H1 (cell line): ENCODE results near the gene FAHD1. TPM values are rescaled to one million over a fixed set of nuclear protein-coding genes. Genes with fewer than 3 reads are reported as not detected.

Experiments used
- CTCF ChIA-PET: fragments of 300-600 bp; sonication (Branson Sonifier 250); formaldehyde crosslinking; loops from one replicate; lab custom pipeline; 2021; ENCODE audit not compliant: partially characterized antibody; lab: Charles Lee
- POLR2A ChIA-PET: fragments of 300-600 bp; sonication (Branson Sonifier 250); formaldehyde crosslinking; loops from one replicate; lab custom pipeline; 2021; ENCODE audit warnings: inconsistent platforms; ENCODE audit not compliant: partially characterized antibody; lab: Charles Lee
- DNase-seq, 2 experiments: peaks; one replicate each; pipeline versions ENCODE4 v3.0.0 to v3.0.0-alpha.2; 2010 to 2022; ENCODE audit warnings: low spot score in 2 of 2, low read depth in 1 of 2, mixed read lengths in 1 of 2
- FAIRE-seq: peaks from 2 replicates; lab custom pipeline; 2011; peaks lifted over from hg19 to GRCh38; lab: Jason Lieb, UNC
- H2AFZ ChIP-seq: 2 replicates; pipeline ENCODE4 v1.8.1; 2012; ENCODE audit warnings: low read length, inconsistent platforms
- H2AK5ac ChIP-seq: 2 replicates; pipeline ENCODE4 v1.6.1; 2013; ENCODE audit warnings: low read depth, low read length
- H2BK120ac ChIP-seq: replicated peaks from 2 replicates; pipeline ENCODE3; 2013; ENCODE audit warnings: low read depth, low read length, inconsistent platforms
- H2BK12ac ChIP-seq: 2 replicates; pipeline ENCODE4 v1.6.1; 2013; ENCODE audit warnings: low read depth, low read length
- H2BK15ac ChIP-seq: 2 replicates; pipeline ENCODE4 v1.6.1; 2013; ENCODE audit warnings: low read length
- H2BK20ac ChIP-seq: 2 replicates; pipeline ENCODE4 v1.6.1; 2013; ENCODE audit warnings: low read length
- H2BK5ac ChIP-seq: 2 replicates; pipeline ENCODE4 v1.6.1; 2013; ENCODE audit warnings: low read depth, low read length
- H3K14ac ChIP-seq: 2 replicates; pipeline ENCODE4 v1.6.1; 2013; ENCODE audit warnings: inconsistent platforms; ENCODE audit not compliant: insufficient read length
- H3K18ac ChIP-seq: 2 replicates; pipeline ENCODE4 v1.6.1; 2013; ENCODE audit warnings: low read length; ENCODE audit errors: extremely low read depth
- H3K23ac ChIP-seq: 2 replicates; pipeline ENCODE4 v1.6.1; 2013; ENCODE audit warnings: inconsistent platforms; ENCODE audit not compliant: insufficient read length
- H3K23me2 ChIP-seq: 2 replicates; pipeline ENCODE4 v1.6.1; 2013; ENCODE audit warnings: low read depth, low read length
- H3K27ac ChIP-seq: 2 replicates; pipeline ENCODE4 v1.6.1; 2011; ENCODE audit warnings: low read depth, low read length, inconsistent platforms
- H3K27me3 ChIP-seq, 4 experiments: replicated peaks in 1 of 4; 1 replicate in 1 of 4; 2 replicates in 3 of 4; pipeline versions ENCODE4 v1.6.1 to v1.8.1; 2011 to 2013; ENCODE audit warnings: low read length in 3 of 4, mild to moderate bottlenecking in 3 of 4, inconsistent platforms in 2 of 4, mixed read lengths in 2 of 4, moderate library complexity in 1 of 4; ENCODE audit not compliant: control insufficient read depth in 3 of 4, insufficient read depth in 3 of 4; ENCODE audit errors: extremely low read depth in 1 of 4
- H3K36me3 ChIP-seq, 4 experiments: 2 replicates each; pipeline versions ENCODE4 v1.6.1 to v1.8.1; 2011 to 2013; ENCODE audit warnings: mild to moderate bottlenecking in 4 of 4, low read length in 3 of 4, moderate library complexity in 2 of 4, control low read depth in 1 of 4, inconsistent platforms in 1 of 4; ENCODE audit not compliant: insufficient read depth in 4 of 4, control insufficient read depth in 2 of 4
- H3K4ac ChIP-seq: replicated peaks from 2 replicates; pipeline ENCODE3; 2013; ENCODE audit warnings: low read length, low read depth, mixed read lengths, inconsistent platforms; ENCODE audit not compliant: insufficient read length
- H3K4me1 ChIP-seq, 4 experiments: replicated peaks in 1 of 4; 1 replicate in 1 of 4; 2 replicates in 3 of 4; pipeline versions ENCODE4 v1.6.1 to v1.8.1; 2011 to 2013; ENCODE audit warnings: low read length in 3 of 4, inconsistent platforms in 2 of 4, mixed read lengths in 1 of 4; ENCODE audit not compliant: insufficient read depth in 4 of 4, control insufficient read depth in 3 of 4
- H3K4me2 ChIP-seq, 2 experiments: 2 replicates each; pipeline versions ENCODE4 v1.6.1 to v1.8.1; 2011 to 2013; ENCODE audit warnings: low read depth in 2 of 2, low read length in 2 of 2, control low read depth in 1 of 2, inconsistent platforms in 1 of 2, mild to moderate bottlenecking in 1 of 2; ENCODE audit not compliant: insufficient read depth in 1 of 2
- H3K4me3 ChIP-seq, 4 experiments: fragments of 200-600, 300-600 bp in 1 of 4; sonication (generic), shearing (Covaris generic), sonication (Bioruptor Twin) in 1 of 4; 2 replicates each; pipeline versions ENCODE4 v1.5.1 to v1.8.1; 2011 to 2016; ENCODE audit warnings: low read length in 4 of 4, low read depth in 3 of 4, control low read depth in 2 of 4, inconsistent platforms in 2 of 4, mild to moderate bottlenecking in 2 of 4, mixed read lengths in 1 of 4, moderate library complexity in 1 of 4; ENCODE audit not compliant: insufficient read depth in 2 of 4; ENCODE audit errors: extremely low read depth in 1 of 4
- H3K56ac ChIP-seq: replicated peaks from 2 replicates; pipeline ENCODE3; 2013; ENCODE audit warnings: low read depth, mild to moderate bottlenecking, mixed read lengths, low read length, inconsistent platforms; ENCODE audit not compliant: insufficient read length
- H3K79me1 ChIP-seq: 2 replicates; pipeline ENCODE4 v1.6.1; 2013; ENCODE audit warnings: low read depth, low read length, control low read depth
- H3K79me2 ChIP-seq, 2 experiments: 2 replicates each; pipeline versions ENCODE4 v1.6.1 to v1.8.1; 2012 to 2013; ENCODE audit warnings: low read length in 2 of 2, mild to moderate bottlenecking in 2 of 2, inconsistent platforms in 1 of 2; ENCODE audit not compliant: insufficient read depth in 2 of 2, control insufficient read depth in 1 of 2
- H3K9ac ChIP-seq, 4 experiments: replicated peaks in 1 of 4; 1 replicate in 1 of 4; 2 replicates in 3 of 4; pipeline versions ENCODE4 v1.6.1 to v1.8.1; 2011 to 2013; ENCODE audit warnings: low read depth in 3 of 4, low read length in 3 of 4, control low read depth in 2 of 4, mild to moderate bottlenecking in 2 of 4, moderate library complexity in 2 of 4, inconsistent platforms in 1 of 4; ENCODE audit errors: extremely low read depth in 1 of 4
- H3K9me3 ChIP-seq, 2 experiments: 2 replicates each; pipeline versions ENCODE4 v1.6.1 to v1.8.1; 2012 to 2013; ENCODE audit warnings: mild to moderate bottlenecking in 2 of 2, moderate library complexity in 2 of 2, control low read depth in 1 of 2, inconsistent platforms in 1 of 2, low read depth in 1 of 2, low read length in 1 of 2, mixed read lengths in 1 of 2; ENCODE audit not compliant: insufficient read depth in 2 of 2
- H4K20me1 ChIP-seq, 2 experiments: replicated peaks in 1 of 2; 2 replicates each; pipeline versions ENCODE3 to v1.8.1; 2011 to 2013; ENCODE audit warnings: inconsistent platforms in 2 of 2, low read length in 2 of 2, mild to moderate bottlenecking in 1 of 2; ENCODE audit not compliant: insufficient read depth in 2 of 2, control insufficient read depth in 1 of 2
- H4K5ac ChIP-seq: 2 replicates; pipeline ENCODE4 v1.6.1; 2013; ENCODE audit warnings: low read length, low read depth, mixed read lengths, inconsistent platforms; ENCODE audit not compliant: insufficient read length
- H4K8ac ChIP-seq: 2 replicates; pipeline ENCODE4 v1.8.0; 2013; ENCODE audit warnings: mild to moderate bottlenecking, moderate library complexity, low read length, inconsistent platforms; ENCODE audit not compliant: insufficient read depth; ENCODE audit errors: extremely low read depth
- H4K91ac ChIP-seq: replicated peaks from 2 replicates; pipeline ENCODE3; 2013; ENCODE audit warnings: low read length, mixed read lengths, inconsistent platforms; ENCODE audit not compliant: insufficient read length
- ATF3 ChIP-seq: IDR thresholded peaks from 2 replicates; pipeline ENCODE4 v1.6.1; 2011; ENCODE audit warnings: low read depth, mild to moderate bottlenecking, low read length; ENCODE audit not compliant: insufficient read depth
- CHD1 ChIP-seq: IDR thresholded peaks from 2 replicates; pipeline ENCODE4 v1.6.1; 2012; ENCODE audit warnings: low read depth, low read length, improper control_type of control experiment
- CTCF ChIP-seq, 3 experiments: IDR thresholded peaks; 1 replicate in 2 of 3; 2 replicates in 1 of 3; pipeline versions ENCODE4 v1.5.1 to v1.6.1; 2011; ENCODE audit warnings: low read length in 3 of 3, mild to moderate bottlenecking in 3 of 3, inconsistent platforms in 2 of 3, low read depth in 1 of 3, moderate library complexity in 1 of 3; ENCODE audit not compliant: insufficient read depth in 1 of 3; ENCODE audit errors: control extremely low read depth in 1 of 3
- FOSL1 ChIP-seq: IDR thresholded peaks from 2 replicates; pipeline ENCODE4 v1.6.1; 2011; ENCODE audit warnings: mild to moderate bottlenecking, low read depth, low read length, moderate library complexity; ENCODE audit not compliant: insufficient read depth
- HDAC2 ChIP-seq, 2 experiments: fragments of 300-600 bp in 1 of 2; sonication (generic) in 1 of 2; IDR thresholded peaks; 2 replicates each; pipeline ENCODE4 v1.6.1; 2011 to 2012; ENCODE audit warnings: low read depth in 2 of 2, low read length in 2 of 2, mild to moderate bottlenecking in 2 of 2, moderate library complexity in 2 of 2, borderline replicate concordance in 1 of 2, inconsistent platforms in 1 of 2
- JUND ChIP-seq: IDR thresholded peaks from 2 replicates; pipeline ENCODE4 v1.6.1; 2011; ENCODE audit warnings: mild to moderate bottlenecking, improper control_type of control experiment, low read length
- POLR2AphosphoS5 ChIP-seq: IDR thresholded peaks from 2 replicates; pipeline ENCODE4 v1.6.1; 2011; ENCODE audit warnings: low read depth, low read length
- RXRA ChIP-seq: IDR thresholded peaks from 2 replicates; pipeline ENCODE4 v1.6.1; 2011; ENCODE audit warnings: low read depth, mild to moderate bottlenecking, low read length, moderate library complexity; ENCODE audit not compliant: insufficient read depth
- SAP30 ChIP-seq: fragments of 300-600 bp; sonication (generic); IDR thresholded peaks from 2 replicates; pipeline ENCODE4 v1.7.1; 2012; ENCODE audit warnings: low read length, moderate library complexity, mild to moderate bottlenecking, inconsistent platforms; ENCODE audit not compliant: insufficient read depth, insufficient replicate concordance
- SIX5 ChIP-seq: IDR thresholded peaks from 2 replicates; pipeline ENCODE4 v1.6.1; 2011; ENCODE audit warnings: mild to moderate bottlenecking, low read depth, low read length
- WGBS, 2 experiments: shearing (Covaris generic) in 1 of 2; methylation state at CpG; one replicate each; pipeline versions ENCODE4 v1.1.6 to v1.1.7; 2013 to 2015; ENCODE audit warnings: low lambda C conversion rate in 2 of 2, mixed read lengths in 2 of 2, inconsistent platforms in 1 of 2, low coverage in 1 of 2, missing lambda C conversion rate in 1 of 2; ENCODE audit not compliant: insufficient replicate concordance in 2 of 2, insufficient coverage in 1 of 2, insufficient read length in 1 of 2; ENCODE audit errors: extremely low coverage in 1 of 2, missing lambda C conversion rate in 1 of 2; 5-methylcytosine and 5-hydroxymethylcytosine counted together
- polyA plus RNA-seq, 7 experiments: library from polyadenylated mRNA; depleted of rRNA in 3 of 7; stranded (reverse) in 5 of 7; unstranded in 2 of 7; fragments of >200 nt in 5 of 7; fragments of 200-250 nt in 2 of 7; gene quantifications; 1 replicate in 5 of 7; 2 replicates in 1 of 7; 4 replicates in 1 of 7; pipeline versions ENCODE4 v1.2.1 to v1.2.3, GENCODE V29; 2011 to 2013; ENCODE audit warnings: missing spikeins in 2 of 7, mixed read lengths in 2 of 7
- total RNA-seq: library from RNA; stranded (reverse); fragmentation: NEBNext Ultra II Directional; extraction: Animal tissue kit (Norgen Biotek cat#: 25700); gene quantifications from 2 replicates; pipeline ENCODE4 v1.2.1, GENCODE V29; 2021

The FAHD1 gene
- total and polyA plus RNA-seq, 2 of the 8 experiments (the other 6 are each of a cell fraction or from before 2014, with no cell fraction given): 20.4 to 31.9 TPM

- Histone ChIP-seq H3K36me3 (no peaks in the 10 kb centered on the region; a peak in 1 of 8 replicates), H3K9ac (no peak overlapping the region), H3K27ac (no peak overlapping the region), H3K23ac (no peak overlapping the region), H2AK5ac (no peak overlapping the region), H4K5ac (no peak overlapping the region), H3K18ac (no peak overlapping the region), H3K56ac (no peak overlapping the region), H3K79me2 (no peaks in the 10 kb centered on the region), H3K4ac (no peak overlapping the region), H4K20me1 (no peaks in the 10 kb centered on the region), H2BK20ac (no peak overlapping the region), H2BK5ac (no peak overlapping the region), H2BK12ac (no peak overlapping the region), H3K79me1 (no peaks in the 10 kb centered on the region), H3K23me2 (no peaks in the 10 kb centered on the region), H3K4me1 (no peaks in the 10 kb centered on the region; a peak in 2 of 7 replicates), H3K4me2 (no peak overlapping the region), H2AFZ (no peak overlapping the region), H4K91ac (no peak overlapping the region), H3K9me3 (peaks cover 3 to 6% of the 10 kb centered on the region in 2 experiments; a peak in 1 of 4 replicates), H4K8ac (no peak overlapping the region), H3K27me3 (no peaks in the 10 kb centered on the region), H2BK120ac (no peak overlapping the region), H2BK15ac (no peak overlapping the region), H3K14ac (no peak overlapping the region), H3K4me3 (no peak overlapping the region)
- ChIA-PET POLR2A (no interaction called here), CTCF (no interaction called here)
- 84% methylated on average over 18 of the region's 18 CpGs; no CpG with 5 or more reads in 1 of the 2 experiments for WGBS, 2 experiments
- FAIRE-seq (no peak), DNase-seq (no peak)
- TF ChIP-seq SIX5: no peak
- TF ChIP-seq CTCF (IDR thresholded peaks at IDR 0.05; ENCODE audit: control extremely low read depth in 1 of 3, insufficient read depth in 1 of 3, low read depth in 1 of 3, low read length in 3 of 3): no peak
- no peak for TF ChIP-seq CHD1
- no peak for TF ChIP-seq HDAC2 (IDR thresholded peaks at IDR 0.05; ENCODE audit: borderline replicate concordance in 1 of 2, low read depth in 2 of 2, low read length in 2 of 2)
- no peak for TF ChIP-seq ATF3
- TF ChIP-seq JUND: no peak
- TF ChIP-seq SAP30: no peak
- TF ChIP-seq POLR2AphosphoS5: no peak
- no peak for TF ChIP-seq FOSL1
- TF ChIP-seq RXRA: no peak
Observed at GRCh38 chr16:1808691-1809090, 18.3 kb upstream of the FAHD1 start.
